Kidney (tissue), 14 donors: ENCODE measurements around the gene MAPK7. TPM values are rescaled to one million over a fixed set of nuclear protein-coding genes. Genes with fewer than 3 reads are reported as not detected.

Experiments used
- DNase-seq, 5 donors: peaks; one replicate each; pipeline ENCODE4 v3.0.0-alpha.2; 2013 to 2020
- FAIRE-seq: peaks from 2 replicates; lab custom pipeline; 2012; peaks lifted over from hg19 to GRCh38; lab: Jason Lieb, UNC
- H3K27ac ChIP-seq, 2 donors: one replicate each; pipeline ENCODE4 v1.7.0; 2013; ENCODE audit warnings: low read depth in 2 of 2, low read length in 2 of 2, inconsistent platforms in 1 of 2
- H3K27me3 ChIP-seq: one replicate; pipeline ENCODE4 v1.7.1; 2013; ENCODE audit warnings: low read length, inconsistent platforms; ENCODE audit not compliant: control insufficient read depth, insufficient read depth
- H3K36me3 ChIP-seq, 3 donors: one replicate each; pipeline versions ENCODE4 v1.7.0 to v1.7.1; 2013; ENCODE audit warnings: low read length in 3 of 3, control low read depth in 1 of 3, inconsistent platforms in 1 of 3; ENCODE audit not compliant: insufficient read depth in 3 of 3, control insufficient read depth in 2 of 3
- H3K4me1 ChIP-seq, 3 donors: one replicate each; pipeline versions ENCODE4 v1.7.0 to v1.7.1; 2013; ENCODE audit warnings: low read length in 3 of 3, inconsistent platforms in 1 of 3, low read depth in 1 of 3; ENCODE audit not compliant: control insufficient read depth in 2 of 3, insufficient read depth in 2 of 3
- H3K4me3 ChIP-seq, 3 donors: one replicate each; pipeline versions ENCODE4 v1.7.0 to v1.8.1; 2013; ENCODE audit warnings: low read length in 3 of 3, control low read depth in 1 of 3, inconsistent platforms in 1 of 3
- H3K9ac ChIP-seq, 3 donors: one replicate each; pipeline versions ENCODE4 v1.7.0 to v1.7.1; 2013; ENCODE audit warnings: low read length in 3 of 3, control low read depth in 1 of 3, inconsistent platforms in 1 of 3
- H3K9me3 ChIP-seq, 3 donors: one replicate each; pipeline versions ENCODE4 v1.7.0 to v1.7.1; 2013; ENCODE audit warnings: low read length in 3 of 3, control low read depth in 1 of 3, inconsistent platforms in 1 of 3; ENCODE audit not compliant: control insufficient read depth in 2 of 3, insufficient read depth in 1 of 3
- intact Hi-C: fragments of 100-400 bp; cut with DNase I; formaldehyde crosslinking; loops from one replicate; pipeline ENCODE4 v1.11.1; 2022
- polyA plus RNA-seq: library from polyadenylated mRNA; stranded (reverse); fragments of 350-450 nt; fragmentation: Illumina TruSeq; extraction: RNeasy Lipid Tissue Mini Kit (QIAGEN cat#74804); gene quantifications from one replicate; pipeline ENCODE4 v1.2.3, GENCODE V29; 2014; ENCODE audit warnings: low read depth, low replicate concordance; ENCODE audit not compliant: insufficient read depth
- total RNA-seq: library from RNA; stranded (reverse); fragmentation: NEBNext Ultra II Directional; extraction: Animal tissue kit (Norgen Biotek cat#: 25700); gene quantifications from one replicate; pipeline ENCODE4 v1.2.1, GENCODE V29; 2021
- TF ChIP-seq, protein P1 (sequence below): IDR thresholded peaks from 3 replicates; pipeline ENCODE4 v1.5.1; 2012; ENCODE audit warnings: mild to moderate bottlenecking, moderate library complexity, borderline replicate concordance; ENCODE audit not compliant: insufficient read depth; ENCODE audit errors: extremely low read depth
- donor health status: control.
- donor health status: control.
- donor health status: control.
- donor health status: control.
- donor health status: control.
- donor health status: DM: yes; HTN: yes; CAD: no.
- donor health status: Normal renal cell carcinoma (clear cell type).

MAPK7 gene
- total and polyA plus RNA-seq, 2 donors from 2014 or later = 7.1 to 36.7 TPM

DNA sequence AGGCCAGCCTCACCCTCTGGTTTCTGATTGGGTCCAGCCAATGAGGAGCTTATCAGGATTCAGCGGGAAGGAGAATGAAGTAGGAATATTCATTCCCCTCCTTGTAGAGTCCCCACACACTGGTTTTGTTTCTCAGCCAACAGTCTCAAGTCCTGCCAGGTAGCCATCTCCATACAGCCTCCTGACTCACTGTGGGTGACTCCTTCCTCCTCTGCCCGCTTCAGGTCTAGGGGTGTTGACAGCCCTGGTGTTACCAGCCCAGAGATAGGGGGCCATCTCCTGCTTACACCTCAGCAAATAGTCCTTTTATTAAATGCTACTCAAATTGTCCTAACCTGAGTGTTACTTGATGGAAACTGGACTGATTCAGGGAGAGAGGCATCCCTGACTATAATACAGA, 12.7 kb downstream of the MAPK7 start:
- intact Hi-C loops = no loop called here
- FAIRE-seq (no peak), DNase-seq (no peak)
- Histone ChIP-seq H3K36me3 (no peaks in the 10 kb centered on the region), H3K27me3 (no peaks in the 10 kb centered on the region), H3K27ac (no peak overlapping the region), H3K4me1 (peaks cover 0 to 9% (median 4%) of the 10 kb centered on the region in 3 donors), H3K4me3 (no peak overlapping the region), H3K9me3 (no peaks in the 10 kb centered on the region), H3K9ac (no peak overlapping the region)
- TF ChIP-seq, protein P1, sequence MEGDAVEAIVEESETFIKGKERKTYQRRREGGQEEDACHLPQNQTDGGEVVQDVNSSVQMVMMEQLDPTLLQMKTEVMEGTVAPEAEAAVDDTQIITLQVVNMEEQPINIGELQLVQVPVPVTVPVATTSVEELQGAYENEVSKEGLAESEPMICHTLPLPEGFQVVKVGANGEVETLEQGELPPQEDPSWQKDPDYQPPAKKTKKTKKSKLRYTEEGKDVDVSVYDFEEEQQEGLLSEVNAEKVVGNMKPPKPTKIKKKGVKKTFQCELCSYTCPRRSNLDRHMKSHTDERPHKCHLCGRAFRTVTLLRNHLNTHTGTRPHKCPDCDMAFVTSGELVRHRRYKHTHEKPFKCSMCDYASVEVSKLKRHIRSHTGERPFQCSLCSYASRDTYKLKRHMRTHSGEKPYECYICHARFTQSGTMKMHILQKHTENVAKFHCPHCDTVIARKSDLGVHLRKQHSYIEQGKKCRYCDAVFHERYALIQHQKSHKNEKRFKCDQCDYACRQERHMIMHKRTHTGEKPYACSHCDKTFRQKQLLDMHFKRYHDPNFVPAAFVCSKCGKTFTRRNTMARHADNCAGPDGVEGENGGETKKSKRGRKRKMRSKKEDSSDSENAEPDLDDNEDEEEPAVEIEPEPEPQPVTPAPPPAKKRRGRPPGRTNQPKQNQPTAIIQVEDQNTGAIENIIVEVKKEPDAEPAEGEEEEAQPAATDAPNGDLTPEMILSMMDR = no peak

DNA sequence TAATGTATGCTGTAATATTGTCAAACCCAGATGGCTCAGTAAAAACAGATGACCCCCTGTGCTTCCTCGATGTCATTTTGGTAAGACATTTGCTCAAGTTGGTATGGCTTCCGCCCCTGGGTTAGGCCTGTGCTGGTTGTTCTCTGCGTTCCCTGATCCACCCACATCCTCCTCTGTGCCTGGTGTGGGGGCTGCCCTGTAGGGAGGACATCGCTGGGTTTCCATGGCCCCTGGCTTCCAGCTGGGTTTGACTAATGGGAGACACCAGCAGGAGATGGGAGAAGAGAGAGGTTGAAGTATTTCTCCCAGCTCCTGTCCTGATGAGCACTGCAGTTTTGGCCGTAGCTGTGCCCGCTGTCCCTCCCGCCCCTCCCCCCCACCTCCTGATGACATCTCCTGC, 13.1 kb downstream of the MAPK7 start:
- H3K36me3 ChIP-seq = no peaks in the 10 kb centered on the region
- TF ChIP-seq, protein P1 = no peak
- H3K4me3 ChIP-seq = no peak overlapping the region
- no peaks in the 10 kb centered on the region for H3K9me3 ChIP-seq
- no peak overlapping the region for H3K9ac ChIP-seq
- no peak overlapping the region for H3K27ac ChIP-seq
- peaks cover 0 to 7% (median 4%) of the 10 kb centered on the region in 3 donors for H3K4me1 ChIP-seq
- no peaks in the 10 kb centered on the region for H3K27me3 ChIP-seq
- intact Hi-C loops = no loop called here
- FAIRE-seq = no peak
- peak in 2 of 5 donors; percentile 37 to 46 for DNase-seq

DNA sequence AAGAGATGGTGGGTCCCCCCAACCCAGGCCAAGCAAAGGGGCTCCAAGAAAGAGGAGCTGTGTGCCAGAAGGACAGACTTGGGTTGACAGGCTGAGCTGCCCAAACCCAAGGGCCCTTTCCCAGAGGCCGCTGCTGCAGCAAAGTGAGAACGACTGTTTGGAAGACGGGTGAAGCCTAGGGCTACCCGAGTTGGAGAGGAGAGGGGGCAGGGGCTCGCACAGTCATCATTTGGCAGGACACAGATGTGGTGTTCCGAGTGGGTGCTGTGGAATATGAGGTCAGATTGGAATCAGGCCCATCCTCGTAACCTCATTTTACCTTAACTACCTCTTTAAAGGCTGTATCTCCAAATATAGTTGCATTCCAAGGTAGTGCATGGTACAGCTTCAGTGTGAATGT, 14.0 kb downstream of the MAPK7 start:
- FAIRE-seq = no peak
- no peaks in the 10 kb centered on the region for H3K27me3 ChIP-seq

More for the DNA sequence above, 14.0 kb downstream of the MAPK7 start:
- peaks cover 0 to 4% (median 4%) of the 10 kb centered on the region in 3 donors for H3K4me1 ChIP-seq
- intact Hi-C loops = no loop called here
- peak in 2 of 5 donors; percentile 33 to 41 for DNase-seq
- TF ChIP-seq, protein P1 = no peak
- H3K36me3 ChIP-seq = no peaks in the 10 kb centered on the region
- no peak overlapping the region for H3K9ac ChIP-seq
- no peak overlapping the region for H3K4me3 ChIP-seq
- H3K9me3 ChIP-seq = no peaks in the 10 kb centered on the region
- no peak overlapping the region for H3K27ac ChIP-seq
